Upper lobe of left lung (tissue), 6 donors: ENCODE measurements around the gene KLF6. TPM values are rescaled to one million over a fixed set of nuclear protein-coding genes. Genes with fewer than 3 reads are reported as not detected.

Experiments used
- ATAC-seq, 2 donors: fragments of 200-7000 bp; cut with Tn5 transposase; one replicate each; pipeline ENCODE4 v1.9.1; 2022; ENCODE audit warnings: mild to moderate bottlenecking in 2 of 2, moderate library complexity in 2 of 2; ENCODE audit not compliant: low FRiP score in 2 of 2
- DNase-seq, 2 donors: peaks; one replicate each; pipeline ENCODE4 v3.0.0-alpha.2; 2019 to 2020
- H3K27ac ChIP-seq, 4 donors: fragments of 200-600 bp; sonication (generic); one replicate each; pipeline ENCODE4 v1.5.1; 2016 to 2019
- H3K27me3 ChIP-seq, 4 donors: fragments of 200-600 bp; sonication (generic); one replicate each; pipeline ENCODE4 v1.5.1; 2017 to 2019
- H3K36me3 ChIP-seq, 4 donors: fragments of 200-600 bp; sonication (generic); one replicate each; pipeline ENCODE4 v1.5.1; 2016 to 2019
- H3K4me1 ChIP-seq, 4 donors: fragments of 200-600 bp; sonication (generic); one replicate each; pipeline ENCODE4 v1.5.1; 2018 to 2019
- H3K4me3 ChIP-seq, 4 donors: fragments of 200-600 bp; sonication (generic); one replicate each; pipeline ENCODE4 v1.5.1; 2017 to 2019; ENCODE audit warnings: mild to moderate bottlenecking in 2 of 4, moderate library complexity in 1 of 4
- H3K9me3 ChIP-seq, 4 donors: fragments of 200-600 bp; sonication (generic); one replicate each; pipeline ENCODE4 v1.5.1; 2018 to 2019
- CTCF ChIP-seq, 6 experiments: fragments of 450-650 bp in 4 of 6; fragments of 200-600 bp in 2 of 6; sonication (generic) in 2 of 6; IDR thresholded peaks; one replicate each; pipeline ENCODE4 v1.5.1; 2016 to 2019; ENCODE audit warnings: antibody characterized with exemption in 6 of 6
- EP300 ChIP-seq, 4 donors: sonication (generic); formaldehyde crosslinking; IDR thresholded peaks; one replicate each; pipeline ENCODE4 v1.5.1; 2017; ENCODE audit warnings: antibody characterized with exemption in 4 of 4, control low read depth in 2 of 4
- POLR2A ChIP-seq, 4 donors: fragments of 450-650 bp; IDR thresholded peaks; one replicate each; pipeline ENCODE4 v1.5.1; 2016 to 2017; ENCODE audit warnings: antibody characterized with exemption in 4 of 4, mild to moderate bottlenecking in 2 of 4
- POLR2AphosphoS5 ChIP-seq, 2 donors: sonication (generic); formaldehyde crosslinking; IDR thresholded peaks; one replicate each; pipeline ENCODE4 v1.5.1; 2017; ENCODE audit warnings: antibody characterized with exemption in 2 of 2
- WGBS, 2 donors: methylation state at CpG; one replicate each; pipeline ENCODE4 v1.1.5; 2017 to 2018; 5-methylcytosine and 5-hydroxymethylcytosine counted together
- total RNA-seq, 6 donors: library from RNA; depleted of rRNA in 4 of 6; stranded (reverse); fragments of >200 nt in 4 of 6; gene quantifications; one replicate each; pipeline versions ENCODE4 v1.1.0 to v1.2.1, GENCODE V29; 2016 to 2021
- donor health status: DM: no; HTN: no; CAD: no; lungs with moderate emphysema.
- donor health status: DM: no; HTN: yes; CAD: no; lungs with severe emphysema.

The KLF6 gene
- total RNA-seq, 6 donors from 2014 or later = 164 to 439 (median 249) TPM

GRCh38 chr10:3757638-3758490 is 27.1 kb downstream of the KLF6 start:
- peak overlapping the region in 2 of 4 donors; percentile 60 to 69 for H3K27ac ChIP-seq
- no peaks in the 10 kb centered on the region for H3K27me3 ChIP-seq
- H3K4me1 ChIP-seq = peaks cover 10 to 15% (median 11%) of the 10 kb centered on the region in 4 donors
- 73 to 83% methylated on average over 14 of the region's 14 CpGs for WGBS, 2 donors
- H3K36me3 ChIP-seq = no peaks in the 10 kb centered on the region
- no peak for TF ChIP-seq POLR2AphosphoS5 (IDR thresholded peaks at IDR 0.05)
- no peak for TF ChIP-seq CTCF (IDR thresholded peaks at IDR 0.05)
- no peak for TF ChIP-seq EP300 (IDR thresholded peaks at IDR 0.05)
- TF ChIP-seq POLR2A (IDR thresholded peaks at IDR 0.05) = no peak
- no peak overlapping the region for H3K4me3 ChIP-seq
- ATAC-seq = no peak
- no peak for DNase-seq
- no peaks in the 10 kb centered on the region for H3K9me3 ChIP-seq

DNA sequence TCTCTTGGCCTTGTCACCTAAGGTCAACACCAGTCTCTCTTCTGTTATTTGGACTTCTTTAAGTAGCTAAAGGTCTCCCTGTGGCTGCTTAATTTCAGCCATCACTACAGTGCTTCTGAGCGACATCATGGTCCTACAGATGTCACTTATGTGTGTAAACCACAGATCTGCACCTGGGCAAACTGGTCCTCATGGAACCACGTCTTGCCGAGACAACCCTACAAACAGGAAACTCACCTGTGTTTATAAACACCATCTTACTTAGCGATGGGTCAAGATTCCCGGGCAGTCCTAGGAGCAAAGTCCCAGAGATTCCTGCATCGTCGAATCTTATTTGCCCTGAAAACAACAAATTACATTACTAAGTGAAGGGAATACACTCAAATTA is 27.8 kb downstream of the KLF6 start:
- no peaks in the 10 kb centered on the region for H3K27me3 ChIP-seq
- no peak overlapping the region for H3K4me3 ChIP-seq
- no peaks in the 10 kb centered on the region for H3K9me3 ChIP-seq
- peak overlapping the region in 3 of 4 donors; percentile 20 to 35 (median 35) for H3K27ac ChIP-seq
- ATAC-seq = no peak
- TF ChIP-seq EP300 (IDR thresholded peaks at IDR 0.05) (no peak), POLR2A (IDR thresholded peaks at IDR 0.05) (no peak), CTCF (IDR thresholded peaks at IDR 0.05) (no peak), POLR2AphosphoS5 (IDR thresholded peaks at IDR 0.05) (no peak)
- H3K36me3 ChIP-seq = no peaks in the 10 kb centered on the region
- peaks cover 10 to 15% (median 11%) of the 10 kb centered on the region in 4 donors for H3K4me1 ChIP-seq
- DNase-seq = no peak
- 86 to 88% methylated on average over 7 of the region's 7 CpGs for WGBS, 2 donors

GRCh38 chr10:3756360-3756740 is 28.7 kb downstream of the KLF6 start:
- Histone ChIP-seq H3K36me3 (no peaks in the 10 kb centered on the region), H3K27ac (peak overlapping the region in 1 of 4 donors; percentile 67), H3K9me3 (no peaks in the 10 kb centered on the region), H3K4me3 (no peak overlapping the region), H3K27me3 (no peaks in the 10 kb centered on the region), H3K4me1 (peaks cover 10 to 15% (median 11%) of the 10 kb centered on the region in 4 donors)
- ATAC-seq (no peak), DNase-seq (no peak)
- TF ChIP-seq EP300 (IDR thresholded peaks at IDR 0.05) (no peak), POLR2A (IDR thresholded peaks at IDR 0.05) (no peak), CTCF (IDR thresholded peaks at IDR 0.05) (no peak), POLR2AphosphoS5 (IDR thresholded peaks at IDR 0.05) (no peak)
- 76 to 83% methylated on average over 5 of the region's 5 CpGs for WGBS, 2 donors

DNA sequence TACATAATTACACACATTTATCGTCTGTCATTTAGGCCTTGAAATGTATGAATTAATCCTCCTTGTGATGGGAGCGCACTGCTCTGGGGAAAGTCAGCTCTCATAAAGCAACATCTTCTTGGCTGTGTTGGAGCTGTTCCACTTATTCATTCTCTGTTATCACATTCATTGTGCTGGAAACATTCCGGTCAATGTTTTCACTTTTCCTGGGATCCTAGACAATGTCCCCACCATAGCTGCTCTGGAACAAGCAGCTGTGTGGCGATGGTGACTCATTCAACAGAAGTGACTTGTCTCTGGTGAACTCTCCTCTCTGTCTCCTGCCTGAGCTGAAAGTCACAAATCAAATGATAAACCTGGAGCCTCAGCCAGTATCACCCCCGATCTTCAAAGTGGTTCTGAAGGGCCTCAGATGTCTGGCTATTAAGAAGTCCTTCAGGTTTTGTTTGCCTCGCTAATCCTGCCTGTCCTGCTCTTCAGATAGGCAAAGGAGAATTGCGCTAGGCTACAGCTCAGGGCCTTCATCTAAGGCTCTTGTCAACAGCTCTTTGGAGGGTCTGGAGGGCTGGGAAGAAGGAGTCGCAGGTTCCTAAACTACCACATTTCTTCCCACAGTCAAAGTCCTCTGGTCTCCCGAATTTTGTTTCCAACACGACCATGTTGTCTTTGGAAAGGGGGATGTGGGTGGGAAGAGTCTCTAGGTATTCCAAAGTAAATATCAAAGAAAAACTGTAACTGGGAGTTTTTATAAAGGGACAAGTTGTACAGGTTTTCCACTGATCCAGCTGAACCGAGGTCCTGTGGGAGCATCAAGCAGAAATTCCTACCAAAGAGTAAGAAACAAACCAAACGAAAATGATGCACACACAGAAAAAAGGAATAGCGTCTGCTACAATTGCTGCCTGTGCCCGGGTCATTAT is 29.3 kb downstream of the KLF6 start:
- DNase-seq (no peak), ATAC-seq (peak; percentile 17 to 47)
- Histone ChIP-seq H3K4me1 (peaks cover 13 to 20% (median 14%) of the 10 kb centered on the region in 4 donors), H3K36me3 (no peaks in the 10 kb centered on the region), H3K9me3 (no peaks in the 10 kb centered on the region), H3K4me3 (no peak overlapping the region), H3K27me3 (no peaks in the 10 kb centered on the region), H3K27ac (peak overlapping the region in 2 of 4 donors; percentile 31 to 67)
- TF ChIP-seq EP300 (IDR thresholded peaks at IDR 0.05) = no peak
- no peak for TF ChIP-seq POLR2A (IDR thresholded peaks at IDR 0.05)
- no peak for TF ChIP-seq CTCF (IDR thresholded peaks at IDR 0.05)
- no peak for TF ChIP-seq POLR2AphosphoS5 (IDR thresholded peaks at IDR 0.05)
- 80 to 83% methylated on average over 14 of the region's 14 CpGs for WGBS, 2 donors
